Urinary bladder (tissue), 4 donors: ENCODE measurements around the gene COL9A3. TPM values are rescaled to one million over a fixed set of nuclear protein-coding genes. Genes with fewer than 3 reads are reported as not detected.

Experiments
- DNase-seq: peaks from one replicate; pipeline ENCODE4 v3.0.0-alpha.2; 2015; ENCODE audit errors: extremely low spot score
- H3K27ac ChIP-seq: one replicate; pipeline ENCODE4 v1.5.1; 2013; ENCODE audit warnings: low read depth, mild to moderate bottlenecking, moderate library complexity
- H3K36me3 ChIP-seq: one replicate; pipeline ENCODE4 v1.6.1; 2013; ENCODE audit warnings: mild to moderate bottlenecking, moderate library complexity; ENCODE audit not compliant: insufficient read depth
- H3K4me1 ChIP-seq: one replicate; pipeline ENCODE4 v1.6.1; 2013; ENCODE audit warnings: mild to moderate bottlenecking, moderate library complexity; ENCODE audit not compliant: insufficient read depth
- H3K4me3 ChIP-seq: one replicate; pipeline ENCODE4 v1.5.1; 2013; ENCODE audit warnings: low read depth, low read length
- WGBS: extraction: QIAGEN DNeasy Blood & Tissue Kit; methylation state at CpG from one replicate; pipeline ENCODE4 v1.1.7; 2013; 5-methylcytosine and 5-hydroxymethylcytosine counted together
- polyA plus RNA-seq: library from polyadenylated mRNA; stranded (reverse); fragments of 200-250 nt; gene quantifications from one replicate; pipeline ENCODE4 v1.2.3, GENCODE V29; 2013
- total RNA-seq: library from RNA; depleted of rRNA; stranded (reverse); fragments of >200 nt; gene quantifications from one replicate; pipeline ENCODE4 v1.2.3, GENCODE V29; 2014
- donor health status: healthy with polysubstance abuse.
- donor health status: healthy.

The COL9A3 gene
- total and polyA plus RNA-seq, 2 donors, result 9.8 to 101 TPM

GRCh38 chr20:62796699-62797491 is 20.0 kb upstream of the COL9A3 start:
- H3K36me3 ChIP-seq, result no peaks in the 10 kb centered on the region
- H3K4me1 ChIP-seq, result no peaks in the 10 kb centered on the region
- H3K27ac ChIP-seq, result peak overlapping the region; percentile 76
- DNase-seq, result no peak
- WGBS, result 14% methylated on average over 50 of the region's 53 CpGs
- peak overlapping the region; percentile 74 for H3K4me3 ChIP-seq

GRCh38 chr20:62797671-62798532 is 18.9 kb upstream of the COL9A3 start:
- 89% methylated on average over 26 of the region's 26 CpGs for WGBS
- no peak for DNase-seq
- Histone ChIP-seq H3K36me3 (no peaks in the 10 kb centered on the region), H3K4me3 (no peak overlapping the region), H3K4me1 (no peaks in the 10 kb centered on the region), H3K27ac (no peak overlapping the region)

- 92% methylated on average over 8 of the region's 8 CpGs for WGBS
Observed at GRCh38 chr20:62799036-62799435, 17.8 kb upstream of the COL9A3 start.

GRCh38 chr20:62799459-62799858 is 17.4 kb upstream of the COL9A3 start:
- DNase-seq, result no peak
- no peaks in the 10 kb centered on the region for H3K4me1 ChIP-seq

More at GRCh38 chr20:62799036-62799435, 17.8 kb upstream of the COL9A3 start:
- no peaks in the 10 kb centered on the region for H3K4me1 ChIP-seq
- no peaks in the 10 kb centered on the region for H3K36me3 ChIP-seq
- H3K27ac ChIP-seq, result no peak overlapping the region
- DNase-seq, result no peak
- no peak overlapping the region for H3K4me3 ChIP-seq

GRCh38 chr20:62799873-62800272 is 17.0 kb upstream of the COL9A3 start:
- WGBS, result 78% methylated on average over 10 of the region's 10 CpGs
- H3K36me3 ChIP-seq, result no peaks in the 10 kb centered on the region
- H3K4me3 ChIP-seq, result no peak overlapping the region
- DNase-seq, result no peak
- no peak overlapping the region for H3K27ac ChIP-seq
- no peaks in the 10 kb centered on the region for H3K4me1 ChIP-seq

More at GRCh38 chr20:62799459-62799858, 17.4 kb upstream of the COL9A3 start:
- Histone ChIP-seq H3K36me3 (no peaks in the 10 kb centered on the region), H3K4me3 (no peak overlapping the region), H3K27ac (no peak overlapping the region)
- 96% methylated on average over 19 of the region's 19 CpGs for WGBS

- Histone ChIP-seq H3K27ac (no peak overlapping the region), H3K4me3 (no peak overlapping the region), H3K4me1 (peaks cover under 1% of the 10 kb centered on the region), H3K36me3 (no peaks in the 10 kb centered on the region)
- DNase-seq, result no peak
- WGBS, result 86% methylated on average over 26 of the region's 26 CpGs
Observed at GRCh38 chr20:62800314-62801259, 16.3 kb upstream of the COL9A3 start.

- no peak for DNase-seq
- Histone ChIP-seq H3K4me1 (peaks cover 2% of the 10 kb centered on the region), H3K4me3 (no peak overlapping the region), H3K27ac (no peak overlapping the region), H3K36me3 (no peaks in the 10 kb centered on the region)
- WGBS, result 84% methylated on average over 15 of the region's 15 CpGs
Observed at GRCh38 chr20:62801284-62802010, 15.4 kb upstream of the COL9A3 start.

- 86% methylated on average over 22 of the region's 22 CpGs for WGBS
- H3K36me3 ChIP-seq, result no peaks in the 10 kb centered on the region
- H3K4me3 ChIP-seq, result no peak overlapping the region
- no peak overlapping the region for H3K27ac ChIP-seq
- H3K4me1 ChIP-seq, result peaks cover 2% of the 10 kb centered on the region
- no peak for DNase-seq
Observed at GRCh38 chr20:62802026-62802712, 14.7 kb upstream of the COL9A3 start.

GRCh38 chr20:62804021-62804626 is 12.7 kb upstream of the COL9A3 start:
- H3K36me3 ChIP-seq, result peaks cover 2% of the 10 kb centered on the region
- H3K4me3 ChIP-seq, result peak overlapping the region; percentile 95
- no peak for DNase-seq
- peaks cover 2% of the 10 kb centered on the region for H3K4me1 ChIP-seq
- 17% methylated on average over 25 of the region's 25 CpGs for WGBS
- H3K27ac ChIP-seq, result no peak overlapping the region

GRCh38 chr20:62804627-62805154 is 12.2 kb upstream of the COL9A3 start, which contains the start of gene OGFR:
Gene OGFR, plus strand, starts transcription at chr20:62804835. Its CDS starts 25 bp downstream, at chr20:62804860.
- WGBS, result under 1% methylated on average over 76 of the region's 77 CpGs
- H3K36me3 ChIP-seq, result peaks cover 2% of the 10 kb centered on the region
- DNase-seq, result no peak

GRCh38 chr20:62805155-62805710 is 11.6 kb upstream of the COL9A3 start:
- under 1% methylated on average over 58 of the region's 58 CpGs for WGBS
- Histone ChIP-seq H3K4me3 (peak overlapping the region; percentile 95), H3K36me3 (peaks cover 2% of the 10 kb centered on the region), H3K27ac (peak overlapping the region; percentile 83), H3K4me1 (peaks cover 2% of the 10 kb centered on the region)
- no peak for DNase-seq

More at GRCh38 chr20:62804627-62805154, 12.2 kb upstream of the COL9A3 start, which contains the start of gene OGFR:
- peaks cover 2% of the 10 kb centered on the region for H3K4me1 ChIP-seq
- H3K27ac ChIP-seq, result peak within 1 kb of the TSS; percentile 83
- peak within 1 kb of the TSS; percentile 95 for H3K4me3 ChIP-seq
